ENCODE data around the gene PIK3C3.

Gene PIK3C3

GRCh38 chr18:42087235-42087634, 132.2 kb downstream of the PIK3C3 start:
- no peak for ATAC-seq
- no peak for TF ChIP-seq CSDC2 (CRISPR knock-in tag; IDR thresholded peaks at IDR 0.05)
- TF ChIP-seq, protein P1, sequence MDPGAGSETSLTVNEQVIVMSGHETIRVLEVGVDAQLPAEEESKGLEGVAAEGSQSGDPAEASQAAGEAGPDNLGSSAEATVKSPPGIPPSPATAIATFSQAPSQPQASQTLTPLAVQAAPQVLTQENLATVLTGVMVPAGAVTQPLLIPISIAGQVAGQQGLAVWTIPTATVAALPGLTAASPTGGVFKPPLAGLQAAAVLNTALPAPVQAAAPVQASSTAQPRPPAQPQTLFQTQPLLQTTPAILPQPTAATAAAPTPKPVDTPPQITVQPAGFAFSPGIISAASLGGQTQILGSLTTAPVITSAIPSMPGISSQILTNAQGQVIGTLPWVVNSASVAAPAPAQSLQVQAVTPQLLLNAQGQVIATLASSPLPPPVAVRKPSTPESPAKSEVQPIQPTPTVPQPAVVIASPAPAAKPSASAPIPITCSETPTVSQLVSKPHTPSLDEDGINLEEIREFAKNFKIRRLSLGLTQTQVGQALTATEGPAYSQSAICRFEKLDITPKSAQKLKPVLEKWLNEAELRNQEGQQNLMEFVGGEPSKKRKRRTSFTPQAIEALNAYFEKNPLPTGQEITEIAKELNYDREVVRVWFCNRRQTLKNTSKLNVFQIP (CRISPR knock-in tag; IDR thresholded peaks at IDR 0.05; ENCODE audit: borderline replicate concordance, low read depth), result no peak
- TF ChIP-seq ESRRG (CRISPR knock-in tag; IDR thresholded peaks at IDR 0.05), result no peak
- no peak for TF ChIP-seq TCF4 (CRISPR knock-in tag; IDR thresholded peaks at IDR 0.05; ENCODE audit: borderline replicate concordance)
- TF ChIP-seq TOX (CRISPR knock-in tag; IDR thresholded peaks at IDR 0.05; ENCODE audit: borderline replicate concordance), result no peak
- TF ChIP-seq ARNTL (CRISPR knock-in tag; IDR thresholded peaks at IDR 0.05; ENCODE audit: borderline replicate concordance, low read depth), result no peak
- TF ChIP-seq, protein P2, sequence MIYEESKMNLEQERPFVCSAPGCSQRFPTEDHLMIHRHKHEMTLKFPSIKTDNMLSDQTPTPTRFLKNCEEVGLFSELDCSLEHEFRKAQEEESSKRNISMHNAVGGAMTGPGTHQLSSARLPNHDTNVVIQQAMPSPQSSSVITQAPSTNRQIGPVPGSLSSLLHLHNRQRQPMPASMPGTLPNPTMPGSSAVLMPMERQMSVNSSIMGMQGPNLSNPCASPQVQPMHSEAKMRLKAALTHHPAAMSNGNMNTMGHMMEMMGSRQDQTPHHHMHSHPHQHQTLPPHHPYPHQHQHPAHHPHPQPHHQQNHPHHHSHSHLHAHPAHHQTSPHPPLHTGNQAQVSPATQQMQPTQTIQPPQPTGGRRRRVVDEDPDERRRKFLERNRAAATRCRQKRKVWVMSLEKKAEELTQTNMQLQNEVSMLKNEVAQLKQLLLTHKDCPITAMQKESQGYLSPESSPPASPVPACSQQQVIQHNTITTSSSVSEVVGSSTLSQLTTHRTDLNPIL (CRISPR knock-in tag; IDR thresholded peaks at IDR 0.05; ENCODE audit: low read depth), result no peak

DNA sequence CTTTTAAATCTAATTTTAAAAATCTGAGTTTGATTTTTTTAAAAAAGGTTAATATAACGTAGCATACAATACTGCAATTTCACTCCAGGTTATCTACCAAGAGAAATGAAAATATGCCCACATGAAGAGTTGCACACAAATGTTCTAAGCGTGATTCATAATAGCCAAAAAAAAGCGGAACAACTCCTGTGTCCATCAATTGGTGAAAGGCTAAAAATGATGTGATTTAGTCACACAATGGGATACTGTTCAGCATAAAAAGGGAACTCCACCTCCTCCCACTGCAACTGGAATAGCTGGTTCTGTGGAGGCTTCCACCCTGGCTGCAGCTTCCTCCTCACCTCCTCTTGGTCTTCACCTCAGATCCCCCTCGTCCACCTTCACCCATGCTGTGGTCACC, 132.8 kb downstream of the PIK3C3 start:
- ATAC-seq, result no peak
- no peak for TF ChIP-seq TSHZ2 (CRISPR knock-in tag; IDR thresholded peaks at IDR 0.05)

DNA sequence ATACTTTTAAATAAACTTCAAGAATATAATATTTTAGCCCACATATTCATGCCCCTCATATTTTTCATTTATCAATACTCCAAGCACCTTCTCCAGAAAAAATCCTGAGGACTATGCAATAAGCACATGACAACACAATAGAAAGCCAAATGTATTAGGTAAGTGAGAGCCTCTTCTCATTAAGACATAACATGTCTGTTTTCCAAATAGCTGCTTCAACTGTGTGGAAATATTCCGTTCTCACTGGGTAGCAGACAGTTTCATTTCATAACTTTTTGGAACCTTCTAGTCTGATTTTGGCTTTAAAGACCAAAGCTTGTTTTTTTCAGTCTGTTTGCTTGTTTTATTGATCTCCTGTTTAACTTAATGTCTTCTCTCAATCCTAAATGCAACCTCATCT, 137.8 kb downstream of the PIK3C3 start:
- TF ChIP-seq CSDC2 (CRISPR knock-in tag; IDR thresholded peaks at IDR 0.05), result no peak
- TF ChIP-seq, protein P2 (CRISPR knock-in tag; IDR thresholded peaks at IDR 0.05; ENCODE audit: low read depth), result no peak
- TF ChIP-seq PATZ1 (CRISPR knock-in tag; IDR thresholded peaks at IDR 0.05; ENCODE audit: borderline replicate concordance), result no peak
- TF ChIP-seq ZFP3 (CRISPR knock-in tag; IDR thresholded peaks at IDR 0.05), result no peak
- no peak for TF ChIP-seq OSR1 (CRISPR knock-in tag; IDR thresholded peaks at IDR 0.05)
- no peak for TF ChIP-seq TSHZ2 (CRISPR knock-in tag; IDR thresholded peaks at IDR 0.05)
- no peak for TF ChIP-seq SNAI2 (CRISPR knock-in tag; IDR thresholded peaks at IDR 0.05)
- TF ChIP-seq, protein P1 (CRISPR knock-in tag; IDR thresholded peaks at IDR 0.05; ENCODE audit: borderline replicate concordance, low read depth), result no peak
- no peak for TF ChIP-seq GLIS3 (CRISPR knock-in tag; IDR thresholded peaks at IDR 0.05)
- no peak for TF ChIP-seq TCF4 (CRISPR knock-in tag; IDR thresholded peaks at IDR 0.05; ENCODE audit: borderline replicate concordance)
- TF ChIP-seq ARNTL (CRISPR knock-in tag; IDR thresholded peaks at IDR 0.05; ENCODE audit: borderline replicate concordance, low read depth), result no peak
- TF ChIP-seq ESRRG (CRISPR knock-in tag; IDR thresholded peaks at IDR 0.05), result no peak
- no peak for ATAC-seq
